Measurements from ENCODE around the gene PSPN. TPM values are rescaled to one million over a fixed set of nuclear protein-coding genes. Genes with fewer than 3 reads are reported as not detected.

The PSPN gene
- total and polyA plus RNA-seq, 2 of the 13 experiments (the other 11 are each of a cell fraction or from before 2014, with no cell fraction given): 0.69 to 1.1 TPM

DNA sequence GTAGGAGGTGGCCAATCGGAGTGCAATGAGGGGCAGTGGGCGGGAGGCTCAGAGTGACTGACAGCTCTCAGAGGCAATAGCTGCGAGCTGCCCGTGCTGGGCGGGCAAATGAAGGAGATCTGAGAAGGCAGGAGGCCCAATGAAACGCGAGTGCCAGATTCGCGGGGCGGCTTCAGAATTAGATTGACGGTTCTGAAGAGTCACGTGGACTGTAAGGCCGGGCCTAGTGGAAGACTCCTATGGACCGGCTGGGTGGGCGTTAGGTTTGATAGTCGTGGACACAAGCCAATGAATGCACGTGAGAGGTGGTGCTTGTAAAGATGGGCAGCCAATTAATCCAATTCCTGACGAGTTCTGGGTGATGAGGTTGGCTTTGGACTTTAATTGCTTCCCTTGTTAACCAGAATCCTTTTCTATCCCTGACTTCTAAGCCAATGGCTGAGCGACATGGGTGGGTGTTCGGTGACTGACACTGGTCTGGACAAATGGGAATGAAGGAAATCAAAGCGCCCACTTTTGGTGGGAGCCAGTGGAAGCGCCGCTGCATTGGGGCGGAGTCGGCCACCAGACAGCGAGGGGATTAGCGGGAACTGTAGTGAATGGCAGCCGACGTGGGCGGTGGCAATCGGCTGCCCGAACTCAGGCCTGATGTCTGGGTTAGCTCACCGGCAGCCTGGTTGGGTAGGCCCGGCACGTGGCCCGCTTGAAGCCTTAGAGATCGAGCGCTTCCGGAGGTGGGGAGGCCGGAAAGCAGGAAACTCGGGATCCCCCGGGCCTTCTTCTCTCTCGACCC lies 49.4 kb upstream of the PSPN start (continued):
- TF ChIP-seq HNF1A (IDR thresholded peaks at IDR 0.05; ENCODE audit: low read depth) (no peak), HNF1A (CRISPR knock-in tag; IDR thresholded peaks at IDR 0.05; ENCODE audit: borderline replicate concordance) (no peak; the same call in 1 of the 2 replicates), ZZZ3 (CRISPR knock-in tag; IDR thresholded peaks at IDR 0.05; ENCODE audit: borderline replicate concordance) (no peak), PHF8 (CRISPR knock-in tag; IDR thresholded peaks at IDR 0.05) (no peak; the same call in 1 of the 2 replicates), ZNF225 (CRISPR knock-in tag; IDR thresholded peaks at IDR 0.05) (no peak), ZNF614 (CRISPR knock-in tag; IDR thresholded peaks at IDR 0.05; ENCODE audit: borderline replicate concordance) (no peak), ZBTB7A (CRISPR knock-in tag; IDR thresholded peaks at IDR 0.05) (no peak), GTF3A (CRISPR knock-in tag; conservative IDR thresholded peaks at IDR 0.05) (no peak), HOXD1 (CRISPR knock-in tag; IDR thresholded peaks at IDR 0.05) (no peak), DRAP1 (CRISPR knock-in tag; IDR thresholded peaks at IDR 0.05) (no peak; the same call in 1 of the 2 replicates), GZF1 (CRISPR knock-in tag; IDR thresholded peaks at IDR 0.05) (no peak), ZNF333 (CRISPR knock-in tag; IDR thresholded peaks at IDR 0.05; ENCODE audit: borderline replicate concordance) (no peak), JUN (CRISPR knock-in tag; IDR thresholded peaks at IDR 0.05) (0 out of 2 replicates have a peak, but pooled peaks have one; percentile 49), ZNF777 (CRISPR knock-in tag; IDR thresholded peaks at IDR 0.05) (no peak; the same call in 1 of the 2 replicates), ZNF317 (CRISPR knock-in tag; IDR thresholded peaks at IDR 0.05) (no peak), GPN1 (CRISPR knock-in tag; IDR thresholded peaks at IDR 0.05; ENCODE audit: borderline replicate concordance) (no peak), ZNF879 (CRISPR knock-in tag; IDR thresholded peaks at IDR 0.05) (no peak), HOXA9 (CRISPR knock-in tag; IDR thresholded peaks at IDR 0.05; ENCODE audit: borderline replicate concordance) (no peak)
- TF ChIP-seq, protein P1, sequence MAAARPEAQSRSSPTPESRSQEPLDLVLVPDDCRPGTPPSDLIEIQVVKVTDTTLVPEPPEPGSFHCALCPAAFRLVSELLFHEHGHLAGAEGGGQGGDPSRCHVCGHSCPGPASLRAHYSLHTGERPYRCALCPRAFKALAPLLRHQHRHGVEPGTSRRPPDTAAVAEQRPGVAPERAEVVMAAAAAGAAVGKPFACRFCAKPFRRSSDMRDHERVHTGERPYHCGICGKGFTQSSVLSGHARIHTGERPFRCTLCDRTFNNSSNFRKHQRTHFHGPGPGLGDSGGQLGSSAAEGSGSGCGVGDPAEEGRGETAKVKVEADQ (CRISPR knock-in tag; IDR thresholded peaks at IDR 0.05; ENCODE audit: borderline replicate concordance): no peak; the same call in 1 of the 2 replicates
- TF ChIP-seq, protein P2, sequence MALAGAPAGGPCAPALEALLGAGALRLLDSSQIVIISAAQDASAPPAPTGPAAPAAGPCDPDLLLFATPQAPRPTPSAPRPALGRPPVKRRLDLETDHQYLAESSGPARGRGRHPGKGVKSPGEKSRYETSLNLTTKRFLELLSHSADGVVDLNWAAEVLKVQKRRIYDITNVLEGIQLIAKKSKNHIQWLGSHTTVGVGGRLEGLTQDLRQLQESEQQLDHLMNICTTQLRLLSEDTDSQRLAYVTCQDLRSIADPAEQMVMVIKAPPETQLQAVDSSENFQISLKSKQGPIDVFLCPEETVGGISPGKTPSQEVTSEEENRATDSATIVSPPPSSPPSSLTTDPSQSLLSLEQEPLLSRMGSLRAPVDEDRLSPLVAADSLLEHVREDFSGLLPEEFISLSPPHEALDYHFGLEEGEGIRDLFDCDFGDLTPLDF (CRISPR knock-in tag; IDR thresholded peaks at IDR 0.05): peak; percentile 81

All from HepG2 (cell line).